ENCODE measurements around the gene RBM19. TPM values are rescaled to one million over a fixed set of nuclear protein-coding genes. Genes with fewer than 3 reads are reported as not detected.

Gene RBM19
- total RNA-seq, 1 experiment from 2014 or later = 35.7 TPM

DNA sequence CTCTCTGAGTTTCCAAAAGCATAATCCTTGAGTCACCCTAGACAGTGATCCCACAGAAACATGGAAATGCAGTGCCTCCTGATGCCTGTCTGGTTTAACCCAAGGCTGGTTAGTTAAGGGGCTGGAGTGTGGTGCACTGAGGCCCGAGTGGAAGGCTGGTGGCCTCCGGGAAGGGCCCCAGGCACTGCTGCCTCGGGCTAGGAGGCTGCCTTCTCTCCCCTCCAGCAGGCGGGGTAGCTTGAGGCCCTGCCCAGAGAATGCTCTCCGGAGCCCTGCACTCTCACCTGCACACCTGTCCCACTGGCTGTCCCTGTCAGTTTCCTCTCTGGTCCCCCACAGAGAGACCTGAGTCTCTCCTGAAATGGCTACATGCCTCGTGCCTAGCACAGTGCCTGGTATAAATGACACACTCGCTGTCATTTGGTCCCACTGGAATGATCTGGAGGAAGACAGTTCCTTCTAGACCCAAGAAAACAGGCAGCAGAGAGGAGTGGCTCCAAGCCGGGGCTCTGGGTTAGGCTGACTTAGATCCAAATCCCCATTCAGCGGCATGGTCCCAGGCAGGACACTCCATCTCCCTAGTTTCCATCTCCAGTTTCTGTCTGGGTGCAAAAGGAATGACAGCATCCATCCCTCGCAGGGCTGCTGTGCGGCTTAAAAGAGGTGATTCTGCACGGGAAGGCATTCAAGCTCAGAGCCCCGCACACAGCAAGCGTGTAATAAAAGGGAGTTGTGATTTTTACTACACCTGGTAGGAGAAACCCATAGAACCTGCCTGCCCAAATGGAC lies 54.0 kb downstream of the RBM19 start:
- intact Hi-C loops (cut with micrococcal nuclease; ENCODE audit: unreplicated experiment) = loop anchor here (1.0 kb wide), 3 partner anchors 45 to 473 kb away; no protein-coding TSS in a partner anchor
- TF ChIP-seq, protein P1, sequence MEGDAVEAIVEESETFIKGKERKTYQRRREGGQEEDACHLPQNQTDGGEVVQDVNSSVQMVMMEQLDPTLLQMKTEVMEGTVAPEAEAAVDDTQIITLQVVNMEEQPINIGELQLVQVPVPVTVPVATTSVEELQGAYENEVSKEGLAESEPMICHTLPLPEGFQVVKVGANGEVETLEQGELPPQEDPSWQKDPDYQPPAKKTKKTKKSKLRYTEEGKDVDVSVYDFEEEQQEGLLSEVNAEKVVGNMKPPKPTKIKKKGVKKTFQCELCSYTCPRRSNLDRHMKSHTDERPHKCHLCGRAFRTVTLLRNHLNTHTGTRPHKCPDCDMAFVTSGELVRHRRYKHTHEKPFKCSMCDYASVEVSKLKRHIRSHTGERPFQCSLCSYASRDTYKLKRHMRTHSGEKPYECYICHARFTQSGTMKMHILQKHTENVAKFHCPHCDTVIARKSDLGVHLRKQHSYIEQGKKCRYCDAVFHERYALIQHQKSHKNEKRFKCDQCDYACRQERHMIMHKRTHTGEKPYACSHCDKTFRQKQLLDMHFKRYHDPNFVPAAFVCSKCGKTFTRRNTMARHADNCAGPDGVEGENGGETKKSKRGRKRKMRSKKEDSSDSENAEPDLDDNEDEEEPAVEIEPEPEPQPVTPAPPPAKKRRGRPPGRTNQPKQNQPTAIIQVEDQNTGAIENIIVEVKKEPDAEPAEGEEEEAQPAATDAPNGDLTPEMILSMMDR (IDR thresholded peaks at IDR 0.05; ENCODE audit: insufficient read depth in 1 of 2, low read depth in 1 of 2, low read length in 1 of 2, severe bottlenecking in 1 of 2, unreplicated experiment in 1 of 2) = no peak
- no peak for DNase-seq
- peaks cover 26% of the 10 kb centered on the region for H3K36me3 Mint-ChIP-seq (ENCODE audit: insufficient read depth, unreplicated experiment)
- no peaks in the 10 kb centered on the region for H3K9me3 ChIP-seq
- H3K4me3 Mint-ChIP-seq (ENCODE audit: unreplicated experiment) = no peak overlapping the region
- ChIA-PET POLR2A (no interaction called here), CTCF (interaction anchor here (0.9 kb wide), 1 partner anchor 146 kb away, joined by 3 read pairs; no protein-coding TSS in a partner anchor)
- no peaks in the 10 kb centered on the region for H3K4me1 Mint-ChIP-seq (ENCODE audit: low read depth, unreplicated experiment)
- no TSS peak for BruUV-seq (replicated peaks)
- H3K27me3 Mint-ChIP-seq (ENCODE audit: insufficient read depth, unreplicated experiment) = no peaks in the 10 kb centered on the region
- no peaks in the 10 kb centered on the region for H3K4me1 ChIP-seq
- H3K27me3 ChIP-seq (replicated peaks; ENCODE audit: control insufficient read depth, insufficient read depth, low read length) = no peaks in the 10 kb centered on the region
- peaks cover 1% of the 10 kb centered on the region; the same call in 1 of the 2 replicates for H3K36me3 ChIP-seq (ENCODE audit: control insufficient read depth, insufficient read depth, low read length)
- no peak overlapping the region for H3K4me3 ChIP-seq (ENCODE audit: low read depth, low read length)
- H3K9me3 Mint-ChIP-seq (ENCODE audit: unreplicated experiment) = no peaks in the 10 kb centered on the region
- no peak overlapping the region for H3K27ac Mint-ChIP-seq (ENCODE audit: unreplicated experiment)

- H3K36me3 ChIP-seq (ENCODE audit: control insufficient read depth, insufficient read depth, low read length) = peaks cover 1% of the 10 kb centered on the region; the same call in 1 of the 2 replicates
- intact Hi-C loops (cut with micrococcal nuclease; ENCODE audit: unreplicated experiment) = no loop called here
- BruUV-seq (replicated peaks) = no TSS peak
Measured at GRCh38 chr12:113910751-113911272, 55.3 kb downstream of the RBM19 start.

DNA sequence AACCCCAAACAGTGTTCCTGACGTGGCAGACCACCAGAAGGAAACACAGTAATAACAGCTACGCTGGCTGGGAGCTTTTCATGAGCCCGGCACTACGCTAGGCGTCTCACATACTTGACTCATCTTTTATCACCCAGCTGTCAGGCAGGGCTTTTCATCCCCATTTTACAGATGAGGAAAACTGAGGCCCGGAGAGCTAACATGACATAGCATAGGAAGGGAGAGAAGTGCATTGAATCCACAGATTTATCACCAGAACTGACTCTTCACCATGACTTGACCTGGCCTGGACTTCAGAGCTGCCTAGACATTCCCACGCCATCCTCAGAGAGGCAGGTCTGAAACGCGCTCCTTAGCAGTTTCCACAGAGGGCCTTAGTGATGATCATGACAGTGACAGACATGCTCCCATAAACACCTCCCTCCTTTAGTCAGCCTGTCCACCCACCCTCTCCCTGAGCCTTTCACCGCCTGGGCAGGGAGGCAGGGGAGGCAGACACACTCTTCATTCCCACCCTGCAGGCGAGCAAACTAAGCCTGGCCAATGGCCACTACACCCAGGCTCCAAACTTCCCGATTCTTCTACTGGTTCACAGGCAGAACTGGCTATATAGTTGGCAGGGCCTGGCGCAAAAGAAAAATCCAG lies 56.2 kb downstream of the RBM19 start:
- DNase-seq = no peak
- no peaks in the 10 kb centered on the region for H3K27me3 ChIP-seq (replicated peaks; ENCODE audit: control insufficient read depth, insufficient read depth, low read length)
- H3K9me3 ChIP-seq = no peaks in the 10 kb centered on the region
- H3K4me3 Mint-ChIP-seq (ENCODE audit: unreplicated experiment) = no peak overlapping the region
- CTCF ChIA-PET = interaction anchor here (0.9 kb wide), 1 partner anchor 521 kb away, joined by 3 read pairs; no protein-coding TSS in a partner anchor
- no peaks in the 10 kb centered on the region for H3K9me3 Mint-ChIP-seq (ENCODE audit: unreplicated experiment)
- H3K4me1 ChIP-seq = no peaks in the 10 kb centered on the region
- H3K36me3 ChIP-seq (ENCODE audit: control insufficient read depth, insufficient read depth, low read length) = peaks cover 1% of the 10 kb centered on the region; the same call in 1 of the 2 replicates
- H3K4me1 Mint-ChIP-seq (ENCODE audit: low read depth, unreplicated experiment) = no peaks in the 10 kb centered on the region
- H3K27ac Mint-ChIP-seq (ENCODE audit: unreplicated experiment) = no peak overlapping the region
- no TSS peak for BruUV-seq (replicated peaks)
- intact Hi-C loops (cut with micrococcal nuclease; ENCODE audit: unreplicated experiment) = no loop called here
- TF ChIP-seq, protein P1 (IDR thresholded peaks at IDR 0.05; ENCODE audit: insufficient read depth in 1 of 2, low read depth in 1 of 2, low read length in 1 of 2, severe bottlenecking in 1 of 2, unreplicated experiment in 1 of 2) = no peak
- no peak overlapping the region for H3K4me3 ChIP-seq (ENCODE audit: low read depth, low read length)
- POLR2A ChIA-PET = no interaction called here
- no peaks in the 10 kb centered on the region for H3K27me3 Mint-ChIP-seq (ENCODE audit: insufficient read depth, unreplicated experiment)
- H3K36me3 Mint-ChIP-seq (ENCODE audit: insufficient read depth, unreplicated experiment) = peaks cover 44% of the 10 kb centered on the region

More at GRCh38 chr12:113910751-113911272, 55.3 kb downstream of the RBM19 start:
- H3K4me1 ChIP-seq = no peaks in the 10 kb centered on the region
- no peak overlapping the region for H3K4me3 ChIP-seq (ENCODE audit: low read depth, low read length)
- H3K27me3 Mint-ChIP-seq (ENCODE audit: insufficient read depth, unreplicated experiment) = no peaks in the 10 kb centered on the region
- H3K27me3 ChIP-seq (replicated peaks; ENCODE audit: control insufficient read depth, insufficient read depth, low read length) = no peaks in the 10 kb centered on the region
- TF ChIP-seq, protein P1 (IDR thresholded peaks at IDR 0.05; ENCODE audit: insufficient read depth in 1 of 2, low read depth in 1 of 2, low read length in 1 of 2, severe bottlenecking in 1 of 2, unreplicated experiment in 1 of 2) = no peak
- peaks cover 36% of the 10 kb centered on the region for H3K36me3 Mint-ChIP-seq (ENCODE audit: insufficient read depth, unreplicated experiment)
- H3K27ac Mint-ChIP-seq (ENCODE audit: unreplicated experiment) = no peak overlapping the region
- ChIA-PET POLR2A (no interaction called here), CTCF (interaction anchor here (0.7 kb wide), 1 partner anchor 116 kb away, joined by 6 read pairs; no protein-coding TSS in a partner anchor)
- no peaks in the 10 kb centered on the region for H3K9me3 ChIP-seq
- no peak for DNase-seq
- H3K4me3 Mint-ChIP-seq (ENCODE audit: unreplicated experiment) = no peak overlapping the region
- no peaks in the 10 kb centered on the region for H3K4me1 Mint-ChIP-seq (ENCODE audit: low read depth, unreplicated experiment)
- H3K9me3 Mint-ChIP-seq (ENCODE audit: unreplicated experiment) = no peaks in the 10 kb centered on the region

All from Caco-2 (cell line).